Measurements from ENCODE around the gene RRAD.

Gene RRAD

DNA sequence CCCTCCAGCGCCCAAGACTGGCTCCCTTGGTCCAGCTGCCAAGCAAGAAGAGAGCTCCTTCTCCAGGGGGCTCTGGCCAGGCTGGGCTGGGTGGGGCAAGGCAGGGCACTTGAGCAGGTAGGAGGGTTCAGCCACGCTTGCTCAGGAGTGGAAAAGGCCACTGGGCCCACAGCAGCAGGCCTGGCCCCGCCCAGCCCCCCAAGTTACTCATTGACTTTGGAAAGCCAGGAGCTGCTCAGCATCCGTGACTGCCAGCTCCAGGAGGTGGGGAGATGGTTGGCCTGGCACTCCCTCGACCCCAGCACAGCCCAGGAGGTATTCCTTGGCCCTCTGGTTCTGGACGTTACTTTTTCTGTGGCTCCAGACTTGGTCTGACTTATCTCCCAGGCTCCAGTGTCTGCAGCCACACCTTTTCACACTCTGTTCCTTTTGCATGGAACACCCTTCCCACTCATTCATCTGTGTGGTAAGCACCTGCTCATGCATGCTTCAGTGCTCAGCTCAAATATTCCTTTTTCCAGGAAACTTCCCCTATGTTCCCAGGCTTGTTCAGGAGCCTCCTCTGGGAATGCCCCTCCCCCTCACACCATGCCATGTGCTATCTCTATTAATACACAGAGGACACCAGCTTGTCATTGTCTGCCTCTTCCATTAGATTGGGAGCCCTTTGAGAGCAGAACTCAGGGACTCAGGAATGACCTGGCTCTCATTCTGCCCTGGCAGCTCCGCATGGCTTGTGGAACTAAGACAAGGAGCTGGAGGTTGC, 6.3 kb downstream of the RRAD start, which contains the start of gene CDH16:
CDH16 (minus strand) TSS at position 83 of the 766 bp plus-strand sequence. CDS start 820 bp downstream, outside the sequence.
- Histone ChIP-seq H3K4me3 (no peak within 1 kb of the TSS), H3K27ac (peak within 1 kb of the TSS in 1 of 2 donors; percentile 98)
- TF ChIP-seq, protein P1, sequence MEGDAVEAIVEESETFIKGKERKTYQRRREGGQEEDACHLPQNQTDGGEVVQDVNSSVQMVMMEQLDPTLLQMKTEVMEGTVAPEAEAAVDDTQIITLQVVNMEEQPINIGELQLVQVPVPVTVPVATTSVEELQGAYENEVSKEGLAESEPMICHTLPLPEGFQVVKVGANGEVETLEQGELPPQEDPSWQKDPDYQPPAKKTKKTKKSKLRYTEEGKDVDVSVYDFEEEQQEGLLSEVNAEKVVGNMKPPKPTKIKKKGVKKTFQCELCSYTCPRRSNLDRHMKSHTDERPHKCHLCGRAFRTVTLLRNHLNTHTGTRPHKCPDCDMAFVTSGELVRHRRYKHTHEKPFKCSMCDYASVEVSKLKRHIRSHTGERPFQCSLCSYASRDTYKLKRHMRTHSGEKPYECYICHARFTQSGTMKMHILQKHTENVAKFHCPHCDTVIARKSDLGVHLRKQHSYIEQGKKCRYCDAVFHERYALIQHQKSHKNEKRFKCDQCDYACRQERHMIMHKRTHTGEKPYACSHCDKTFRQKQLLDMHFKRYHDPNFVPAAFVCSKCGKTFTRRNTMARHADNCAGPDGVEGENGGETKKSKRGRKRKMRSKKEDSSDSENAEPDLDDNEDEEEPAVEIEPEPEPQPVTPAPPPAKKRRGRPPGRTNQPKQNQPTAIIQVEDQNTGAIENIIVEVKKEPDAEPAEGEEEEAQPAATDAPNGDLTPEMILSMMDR (IDR thresholded peaks at IDR 0.05) = no peak
- no peak for DNase-seq (ENCODE audit: low spot score)

DNA sequence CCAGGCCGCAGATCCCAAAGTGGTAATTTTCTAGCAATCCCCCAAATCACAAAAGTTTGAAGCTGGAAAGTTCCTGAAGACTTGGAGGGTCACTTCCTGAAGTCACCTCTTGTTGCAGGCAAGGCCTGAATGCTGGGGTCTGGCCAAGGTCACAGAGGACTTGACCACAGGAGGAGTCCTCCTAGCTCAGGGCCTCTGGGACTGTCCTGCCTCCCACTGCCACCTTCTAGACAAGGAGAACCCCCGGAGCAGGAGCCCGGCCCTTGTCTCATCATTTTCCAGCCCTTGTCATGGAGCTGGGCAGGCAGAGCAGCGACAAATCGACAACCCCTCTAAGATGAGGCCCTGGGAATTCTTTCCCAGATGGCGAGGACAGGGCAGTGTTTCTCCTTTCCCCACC, 7.0 kb downstream of the RRAD start:
- no peak for DNase-seq (ENCODE audit: low spot score)
- H3K27ac ChIP-seq = no peak overlapping the region
- H3K4me3 ChIP-seq = no peak overlapping the region
- TF ChIP-seq, protein P1 (IDR thresholded peaks at IDR 0.05) = no peak

DNA sequence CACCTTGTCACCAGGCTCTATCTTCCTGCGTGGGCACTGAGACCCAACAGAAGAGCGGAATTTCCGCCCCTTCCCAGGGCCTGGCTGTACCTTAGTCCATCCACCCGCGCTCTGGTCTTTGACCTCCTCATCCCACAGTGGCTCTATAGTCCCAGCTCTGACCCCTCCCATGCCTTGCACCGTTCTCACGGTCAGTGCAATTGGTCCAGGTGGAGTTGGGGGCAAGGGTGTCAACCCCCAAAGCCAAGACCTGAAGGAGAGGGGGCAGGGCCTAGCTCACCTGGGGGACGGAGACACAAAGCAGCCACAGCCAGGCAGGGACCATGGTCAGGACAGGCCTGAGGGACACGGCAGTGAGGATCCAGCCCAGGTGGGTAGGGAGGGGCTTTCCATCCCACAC, 7.6 kb downstream of the RRAD start:
- DNase-seq (ENCODE audit: low spot score) = no peak
- Histone ChIP-seq H3K27ac (no peak overlapping the region), H3K4me3 (no peak overlapping the region)
- TF ChIP-seq, protein P1 (IDR thresholded peaks at IDR 0.05) = no peak

DNA sequence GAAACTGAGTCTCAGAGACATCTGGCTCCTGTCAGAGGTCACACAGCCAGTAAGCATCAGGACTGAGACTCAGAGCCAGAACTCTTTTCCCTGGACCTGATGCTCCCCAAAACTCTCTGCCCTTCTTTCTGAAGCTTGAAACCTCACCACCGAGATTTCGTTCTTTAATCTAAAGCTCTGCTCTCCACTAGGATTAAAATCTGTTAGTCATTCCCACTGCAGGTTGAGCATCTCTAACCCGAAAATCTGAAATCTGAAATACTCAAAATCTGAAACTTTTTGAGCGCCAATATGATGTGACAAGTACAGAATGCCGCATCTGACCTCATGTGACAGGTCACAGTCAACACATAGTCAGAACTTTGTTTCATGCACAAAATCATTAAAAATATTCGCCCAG, 8.8 kb downstream of the RRAD start:
- TF ChIP-seq, protein P1 (IDR thresholded peaks at IDR 0.05) = no peak
- H3K27ac ChIP-seq = no peak overlapping the region
- DNase-seq (ENCODE audit: low spot score) = no peak
- H3K4me3 ChIP-seq = no peak overlapping the region

DNA sequence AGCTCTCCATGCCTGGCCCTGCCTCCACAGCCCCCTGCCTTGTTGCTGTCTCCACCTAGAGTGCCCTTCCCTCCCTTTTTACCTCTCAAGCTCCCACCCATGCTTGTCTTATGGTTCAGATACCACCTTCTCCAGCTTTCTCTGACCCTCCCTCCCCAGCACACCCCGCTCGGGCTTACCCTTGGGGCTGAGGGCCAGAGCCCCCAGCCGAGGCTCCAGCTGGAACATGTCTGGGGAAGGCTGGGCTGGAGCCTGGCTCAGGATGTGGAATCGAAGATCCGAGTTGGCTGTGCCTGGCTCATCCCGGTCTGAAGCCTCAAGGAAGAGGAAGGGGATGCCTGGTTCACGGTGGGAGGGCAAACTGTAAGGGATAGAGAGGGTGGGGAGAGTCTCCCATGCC, 10.3 kb downstream of the RRAD start:
- no peak for DNase-seq (ENCODE audit: low spot score)
- Histone ChIP-seq H3K27ac (no peak overlapping the region), H3K4me3 (no peak overlapping the region)
- TF ChIP-seq, protein P1 (IDR thresholded peaks at IDR 0.05) = no peak

DNA sequence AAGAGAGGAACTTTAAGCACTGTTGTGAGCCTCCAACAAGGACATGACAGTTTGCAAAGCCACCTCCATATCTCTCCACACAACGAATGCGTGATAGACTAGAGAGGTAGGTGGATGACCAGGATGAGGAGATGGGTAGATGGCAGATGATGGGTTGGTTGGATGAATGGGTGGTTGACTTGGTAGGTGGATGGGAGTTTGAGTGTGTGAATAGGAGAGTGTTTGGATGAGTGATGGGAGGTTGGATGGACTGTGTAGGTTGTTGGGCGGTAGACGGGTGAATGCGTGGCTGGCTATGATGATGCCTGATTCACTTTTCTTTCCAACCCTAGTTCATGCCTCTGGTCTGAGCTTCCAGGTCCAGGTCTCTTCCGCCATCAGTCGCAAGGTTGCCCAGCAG, 10.8 kb downstream of the RRAD start:
- no peak for DNase-seq (ENCODE audit: low spot score)
- Histone ChIP-seq H3K4me3 (no peak overlapping the region), H3K27ac (no peak overlapping the region)
- TF ChIP-seq, protein P1 (IDR thresholded peaks at IDR 0.05) = no peak

DNA sequence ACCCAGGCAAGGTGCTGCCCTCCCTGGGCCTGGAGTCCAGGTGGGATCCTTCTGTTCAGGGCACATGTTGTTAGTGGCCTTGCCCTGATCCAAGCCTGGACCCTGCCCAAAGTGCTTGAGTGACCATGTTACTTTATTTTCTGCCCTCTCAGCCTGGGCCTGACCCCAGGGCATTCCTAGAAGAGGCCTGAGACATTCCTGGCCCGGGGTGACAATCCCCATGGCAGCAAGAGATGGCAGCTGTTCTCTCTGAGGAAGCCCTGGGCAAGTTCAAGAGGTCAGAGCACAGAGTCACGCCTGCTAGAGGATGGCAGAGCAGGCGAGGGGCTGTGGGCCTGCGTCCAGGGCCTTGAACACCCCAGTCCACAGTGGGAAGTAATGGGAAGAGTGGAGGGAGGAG, 11.6 kb downstream of the RRAD start:
- TF ChIP-seq, protein P1 (IDR thresholded peaks at IDR 0.05) = no peak
- Histone ChIP-seq H3K4me3 (no peak overlapping the region), H3K27ac (no peak overlapping the region)
- DNase-seq (ENCODE audit: low spot score) = no peak
